ENCODE data around the gene ZNF524.

ZNF524 gene

DNA sequence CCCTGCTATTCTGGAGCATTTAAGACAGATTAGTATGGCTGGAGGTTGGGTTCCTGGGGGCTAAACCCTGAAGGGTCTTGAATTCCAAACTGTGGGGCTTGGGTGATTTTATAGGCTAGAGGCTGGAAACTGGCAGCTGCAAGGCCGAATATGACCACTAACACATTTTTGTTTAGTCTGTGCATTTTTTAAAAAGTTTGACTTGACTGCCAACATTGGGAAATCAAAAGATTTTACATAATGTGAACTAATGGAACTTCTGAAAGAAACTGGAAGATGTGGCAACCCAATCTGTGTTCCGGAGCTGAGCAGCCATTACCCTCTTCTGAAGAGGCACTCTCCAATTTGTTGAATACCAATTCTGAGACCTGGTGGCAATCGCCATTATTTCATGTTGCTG, 19.2 kb downstream of the ZNF524 start:
- no peak for DNase-seq (ENCODE audit: low read depth in 1 of 2, low spot score in 1 of 2)

DNA sequence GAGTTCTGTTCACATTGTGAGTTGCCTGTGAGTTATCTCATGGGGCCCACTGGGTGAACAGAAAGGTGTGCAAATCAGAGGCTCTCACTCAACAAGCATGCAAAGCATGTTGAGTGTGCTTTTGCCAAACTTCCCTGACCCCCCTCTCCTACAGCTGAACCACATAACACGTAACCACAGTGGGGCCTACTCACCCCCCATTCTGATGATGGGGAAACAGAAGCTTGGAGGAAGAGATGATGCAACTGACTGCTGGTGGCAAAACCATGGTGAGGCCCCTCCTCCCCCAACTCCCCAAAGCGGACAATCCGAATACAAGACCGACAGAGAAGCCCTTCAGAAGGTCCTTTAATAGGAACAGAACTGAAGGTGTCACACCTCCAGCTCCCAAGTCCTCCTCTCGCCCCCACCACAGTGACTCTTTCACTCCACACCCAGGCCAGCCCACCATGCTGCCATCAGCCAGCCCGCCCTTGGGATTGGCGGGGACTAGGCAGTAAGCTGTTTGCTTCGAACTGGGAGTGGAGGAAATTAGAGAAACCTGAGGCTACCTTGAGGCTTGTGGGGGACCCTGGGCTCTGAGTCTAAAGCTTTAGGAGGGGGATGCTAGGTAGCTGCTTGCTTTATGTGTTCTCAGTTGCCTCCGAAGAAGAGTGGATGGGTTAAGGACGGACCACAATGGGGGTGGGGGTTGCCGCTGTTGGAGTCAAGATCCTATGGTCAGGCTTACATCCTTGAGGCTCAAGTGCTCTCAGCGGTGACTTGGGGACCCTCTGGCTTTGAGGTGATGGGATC, 20.5 kb downstream of the ZNF524 start:
- DNase-seq (ENCODE audit: low read depth in 1 of 2, low spot score in 1 of 2): no peak

DNA sequence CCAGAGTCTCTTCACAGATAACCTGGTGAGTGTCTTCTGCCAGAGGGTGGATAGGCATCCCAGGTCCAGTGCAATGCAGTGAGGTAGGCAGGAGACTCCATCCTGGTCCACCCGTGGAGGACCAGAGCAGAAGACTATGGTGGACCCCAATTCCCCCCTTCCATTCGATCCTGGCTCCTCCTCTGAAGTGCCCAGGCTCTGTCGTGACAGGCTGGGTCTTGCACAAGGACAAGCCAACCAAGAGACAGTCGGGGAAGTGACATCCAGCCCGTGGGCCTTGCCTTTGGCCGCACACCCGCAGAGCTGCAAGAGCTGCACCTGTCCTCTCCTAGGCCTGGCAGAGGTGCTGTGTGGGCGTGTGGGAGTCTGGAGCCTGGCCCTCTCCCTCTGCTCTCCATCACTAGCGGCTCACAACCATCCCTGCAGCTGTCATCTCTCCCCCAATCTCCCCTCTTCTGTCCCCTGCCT, 21.2 kb downstream of the ZNF524 start:
- no peak for DNase-seq (ENCODE audit: low read depth in 1 of 2, low spot score in 1 of 2)

DNA sequence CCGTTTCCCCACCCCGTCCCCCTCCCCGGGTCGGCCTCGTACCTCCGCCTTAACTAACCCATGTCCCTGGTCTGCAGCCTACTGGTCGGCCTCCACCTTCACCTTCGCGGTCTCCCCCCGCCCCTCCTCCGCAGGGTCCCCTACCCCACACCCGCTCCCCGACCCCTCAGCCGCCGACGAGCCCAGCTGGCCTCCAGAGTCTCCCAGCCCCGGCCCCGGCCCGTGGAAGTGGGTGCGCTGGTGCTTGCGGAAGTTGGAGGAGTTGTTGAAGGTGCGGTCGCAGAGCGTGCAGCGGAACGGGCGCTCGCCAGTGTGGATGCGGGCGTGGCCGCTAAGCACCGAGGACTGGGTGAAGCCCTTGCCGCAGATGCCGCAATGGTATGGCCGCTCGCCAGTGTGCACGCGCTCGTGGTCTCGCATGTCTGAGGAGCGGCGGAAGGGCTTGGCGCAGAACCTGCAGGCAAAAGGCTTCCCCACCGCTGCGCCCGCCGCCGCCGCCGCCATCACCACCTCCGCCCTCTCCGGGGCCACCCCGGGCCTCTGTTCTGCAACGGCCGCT, 21.7 kb downstream of the ZNF524 start:
- DNase-seq (ENCODE audit: low read depth in 1 of 2, low spot score in 1 of 2): no peak

DNA sequence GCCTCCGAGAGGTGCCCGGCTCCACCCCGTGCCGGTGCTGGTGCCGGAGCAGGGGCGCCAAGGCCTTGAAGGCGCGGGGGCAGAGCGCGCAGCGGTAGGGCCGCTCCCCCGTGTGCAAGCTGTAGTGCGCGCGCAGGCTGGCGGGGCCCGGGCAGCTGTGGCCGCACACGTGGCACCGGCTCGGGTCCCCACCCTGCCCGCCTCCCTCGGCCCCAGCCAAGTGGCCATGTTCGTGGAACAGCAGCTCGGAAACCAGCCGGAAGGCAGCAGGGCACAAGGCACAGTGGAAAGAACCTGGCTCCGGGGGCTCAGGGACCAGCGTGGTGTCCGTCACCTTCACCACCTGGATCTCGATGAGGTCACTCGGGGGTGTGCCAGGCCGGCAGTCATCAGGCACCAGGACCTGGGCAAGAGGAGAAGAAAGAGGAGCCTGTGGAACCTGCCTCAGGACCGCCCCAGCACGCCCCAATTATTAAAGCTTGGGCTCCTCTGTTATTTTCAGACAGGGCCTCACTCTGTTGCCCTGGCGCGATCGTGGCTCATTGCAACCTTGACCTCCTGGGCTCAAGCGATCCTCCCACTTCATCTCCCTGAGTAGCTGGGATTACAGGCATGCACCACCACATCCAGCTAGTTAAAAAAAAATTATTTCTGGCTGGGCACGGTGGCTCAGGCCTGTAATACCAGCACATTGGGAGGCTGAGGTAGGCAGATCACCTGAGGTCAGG, 22.3 kb downstream of the ZNF524 start:
- no peak for DNase-seq (ENCODE audit: low read depth in 1 of 2, low spot score in 1 of 2)

DNA sequence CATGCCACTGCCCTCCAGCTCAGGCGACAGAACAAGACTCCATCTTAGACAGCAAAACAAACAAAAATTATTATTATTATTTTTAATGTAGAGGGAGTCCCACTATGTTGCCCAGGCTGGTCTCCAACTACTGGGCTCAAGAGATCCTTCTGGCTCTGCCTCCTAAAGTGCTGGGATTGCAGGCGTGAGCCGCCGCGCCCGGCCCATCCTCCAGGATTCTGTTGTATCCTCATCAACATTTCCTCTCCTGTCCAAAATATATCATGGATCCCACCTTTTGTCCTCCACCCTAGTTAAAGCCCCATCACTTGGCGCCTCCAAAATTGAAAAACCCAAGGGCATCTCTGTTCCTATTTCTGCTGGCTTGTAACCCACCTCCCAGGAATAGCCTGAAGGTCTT, 23.0 kb downstream of the ZNF524 start:
- no peak for DNase-seq (ENCODE audit: low read depth in 1 of 2, low spot score in 1 of 2)

DNA sequence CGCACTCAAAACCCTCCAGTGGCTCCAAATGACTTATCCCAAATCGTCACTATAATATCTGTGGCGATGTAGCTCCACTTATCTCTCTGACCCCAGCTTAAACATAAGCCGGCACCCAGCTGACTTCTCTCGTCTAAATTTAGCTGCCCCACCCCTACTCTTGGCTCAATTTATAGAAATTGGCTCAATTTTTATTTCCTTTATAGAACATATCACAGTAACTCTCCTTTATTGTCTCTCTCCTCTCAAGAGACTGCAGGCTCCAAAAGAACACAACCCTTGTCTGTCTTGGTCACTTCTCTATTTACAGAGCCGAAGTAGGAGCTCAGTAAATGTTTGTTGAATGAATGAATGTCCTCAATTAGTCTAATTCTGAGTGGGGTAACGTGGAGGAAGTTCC, 23.5 kb downstream of the ZNF524 start:
- no peak for DNase-seq (ENCODE audit: low read depth in 1 of 2, low spot score in 1 of 2)

DNA sequence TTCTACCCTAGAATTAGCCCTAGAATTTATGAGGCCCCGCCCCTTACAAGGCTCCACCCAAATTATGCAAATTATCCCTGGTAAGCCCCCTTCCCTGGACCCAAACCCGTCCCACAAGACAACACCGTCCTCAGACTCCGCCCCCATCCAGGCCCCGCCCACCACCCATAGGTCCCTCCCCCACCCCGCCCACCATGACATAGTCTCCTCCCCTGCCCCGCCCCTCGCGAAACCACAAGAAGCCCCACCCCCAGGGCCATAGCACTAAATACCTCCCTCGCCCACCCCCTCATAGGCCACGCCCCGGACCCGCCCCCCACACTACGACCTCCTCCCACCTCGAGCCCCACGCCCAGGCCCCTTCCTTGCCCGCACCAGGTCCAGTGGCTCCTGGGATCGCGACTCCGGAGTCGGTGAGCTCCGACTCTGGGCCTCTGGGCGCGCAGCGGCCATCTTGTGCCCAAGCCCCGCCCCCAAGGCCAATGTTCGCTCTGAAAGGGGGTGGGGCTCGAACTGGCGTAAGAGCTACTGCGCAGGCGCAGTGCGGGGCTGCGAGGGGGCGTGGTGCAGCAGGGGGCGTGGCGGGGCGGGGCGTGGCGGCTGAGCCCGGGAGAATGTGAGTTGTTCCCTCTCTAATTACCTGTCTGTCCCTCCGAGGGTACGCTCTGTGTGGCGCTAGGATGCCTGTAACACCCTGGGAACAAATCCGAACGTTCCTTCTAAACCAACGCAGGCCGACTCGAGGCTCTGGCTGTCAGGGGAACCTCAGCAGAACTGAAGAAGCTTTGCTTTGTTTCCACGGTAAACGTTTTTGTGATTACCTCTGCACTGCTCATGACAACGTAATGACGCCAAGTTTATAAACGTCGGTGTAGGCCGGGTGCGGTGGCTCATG, 24.3 kb downstream of the ZNF524 start, which contains the start of gene ZNF784:
Gene ZNF784 (minus strand): TSS at position 458 of the 895 bp plus-strand sequence. CDS start 5 bp downstream, at position 453.
- DNase-seq (ENCODE audit: low read depth in 1 of 2, low spot score in 1 of 2): peak; percentile 90 to 92

DNA sequence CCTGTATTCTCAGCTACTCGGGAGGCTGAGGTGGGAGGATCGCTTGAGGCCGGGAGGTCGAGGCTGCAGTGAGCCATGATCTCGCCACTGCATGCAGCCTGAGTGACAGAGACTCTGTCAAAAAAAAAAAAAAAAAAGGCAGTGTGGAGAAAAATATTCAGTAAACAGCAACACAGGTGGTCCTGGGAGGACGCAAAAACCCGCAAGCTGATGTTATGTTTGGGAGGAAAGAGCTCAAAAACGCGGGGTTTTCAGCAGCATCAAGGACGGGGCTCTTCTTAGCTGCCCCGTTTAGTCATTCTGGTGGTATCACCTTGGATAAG, 24.9 kb downstream of the ZNF524 start:
- DNase-seq (ENCODE audit: low read depth in 1 of 2, low spot score in 1 of 2): no peak

DNA sequence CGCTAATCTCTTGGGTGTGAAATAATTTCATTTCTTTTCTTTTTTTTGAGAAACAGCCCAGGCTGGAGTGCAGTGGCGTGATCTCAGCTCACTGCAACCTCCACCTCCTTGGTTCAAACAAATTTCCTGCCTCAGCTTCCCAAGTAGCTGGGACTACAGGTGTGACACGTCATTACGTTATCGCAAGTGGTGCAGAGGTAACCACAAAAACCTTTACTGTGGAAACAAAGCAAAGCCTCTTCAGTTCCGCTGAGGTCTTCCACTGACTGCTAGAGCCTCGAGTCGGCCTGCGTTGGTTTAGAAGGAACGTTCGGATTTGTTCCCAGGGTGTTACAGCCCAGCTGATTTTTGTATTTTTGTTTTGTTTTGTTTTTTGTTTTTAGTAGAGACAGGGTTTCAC, 26.3 kb downstream of the ZNF524 start:
- no peak for DNase-seq (ENCODE audit: low read depth in 1 of 2, low spot score in 1 of 2)

DNA sequence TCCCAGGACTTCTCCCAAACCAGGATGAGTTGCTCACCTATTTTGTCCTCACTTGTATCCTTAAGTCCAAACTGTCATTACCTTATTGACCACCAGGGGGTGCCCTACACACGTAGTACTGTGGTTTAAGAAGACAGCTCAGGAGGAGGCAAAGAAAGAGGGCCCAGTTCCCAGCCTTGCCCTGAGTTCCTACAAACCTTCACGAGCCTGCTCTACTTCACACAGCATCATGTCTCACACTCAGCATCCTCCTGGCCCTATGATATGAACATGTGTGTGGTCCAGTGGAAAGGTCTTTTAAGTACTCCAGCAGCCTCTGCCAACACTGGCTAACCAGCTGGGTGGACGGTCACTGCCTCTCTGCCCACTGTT, 32.4 kb downstream of the ZNF524 start:
- DNase-seq (ENCODE audit: low read depth in 1 of 2, low spot score in 1 of 2): peak in 1 of 2 donors; percentile 74

DNA sequence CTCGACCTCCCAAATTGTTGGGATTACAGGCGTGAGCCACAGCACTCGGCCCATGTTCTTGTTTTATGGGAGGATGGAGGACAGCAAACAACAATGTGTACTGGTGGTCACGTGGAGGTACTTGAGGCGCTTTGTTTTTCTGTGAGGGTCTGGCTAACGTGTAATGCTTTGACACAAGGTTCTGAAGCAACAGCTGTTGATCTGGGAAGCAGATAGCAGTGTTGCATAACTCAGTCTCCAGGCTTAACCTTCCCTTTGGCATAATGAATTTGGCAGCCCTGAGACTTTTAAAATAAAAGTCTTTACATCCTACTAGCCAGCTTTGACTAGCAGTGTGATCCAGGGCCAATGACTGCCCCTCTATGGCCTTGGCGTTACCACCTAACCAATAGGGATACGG, 33.8 kb downstream of the ZNF524 start:
- no peak for DNase-seq (ENCODE audit: low read depth in 1 of 2, low spot score in 1 of 2)

DNA sequence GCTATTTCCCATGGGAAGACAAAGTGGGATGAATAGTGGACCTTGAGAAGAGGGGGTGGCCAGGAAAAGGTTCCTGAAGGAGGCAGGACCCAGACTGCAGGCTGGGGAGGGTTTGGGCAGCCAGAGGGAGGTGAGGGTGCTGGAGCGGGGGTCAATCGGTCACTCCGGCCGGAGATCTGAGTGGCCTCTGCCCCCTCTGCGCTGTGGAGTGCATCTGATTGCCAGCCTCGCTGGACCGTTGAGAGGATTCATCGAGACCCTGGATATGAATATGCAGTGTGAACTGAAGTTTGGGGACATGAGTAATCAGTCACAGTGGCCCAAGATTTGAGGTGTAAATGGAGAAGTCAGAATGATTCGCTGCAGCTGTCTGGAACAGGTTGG, 35.2 kb downstream of the ZNF524 start:
- DNase-seq (ENCODE audit: low read depth in 1 of 2, low spot score in 1 of 2): no peak

DNA sequence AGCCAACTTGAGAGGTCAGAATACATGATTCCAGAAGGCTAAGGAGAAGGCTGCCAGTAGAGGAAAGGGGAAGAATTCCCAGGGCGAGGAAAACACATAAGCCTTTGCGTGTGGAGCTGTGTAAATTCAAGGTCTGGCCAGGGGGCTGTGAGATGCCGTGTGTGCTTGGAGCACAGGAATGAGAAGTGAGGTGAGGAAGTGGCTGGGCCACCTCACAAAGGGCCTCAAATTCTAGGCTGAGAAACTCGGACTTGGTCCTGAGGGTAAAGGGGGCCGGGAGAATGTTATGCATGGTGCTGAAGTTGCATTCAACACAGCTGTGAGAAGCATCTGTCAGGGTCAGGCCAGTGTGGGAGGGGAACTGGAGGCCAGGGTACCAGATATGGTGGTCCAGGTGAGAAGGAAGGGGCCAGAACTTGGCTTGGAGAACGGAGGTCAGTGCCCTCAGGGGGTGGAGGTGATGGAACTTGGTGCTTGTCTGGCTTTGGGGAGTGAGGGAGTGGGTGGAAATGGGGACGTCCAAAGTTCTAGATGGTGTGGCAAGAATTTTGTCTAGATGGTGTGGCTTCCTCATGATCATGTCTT, 35.9 kb downstream of the ZNF524 start:
- no peak for DNase-seq (ENCODE audit: low read depth in 1 of 2, low spot score in 1 of 2)

DNA sequence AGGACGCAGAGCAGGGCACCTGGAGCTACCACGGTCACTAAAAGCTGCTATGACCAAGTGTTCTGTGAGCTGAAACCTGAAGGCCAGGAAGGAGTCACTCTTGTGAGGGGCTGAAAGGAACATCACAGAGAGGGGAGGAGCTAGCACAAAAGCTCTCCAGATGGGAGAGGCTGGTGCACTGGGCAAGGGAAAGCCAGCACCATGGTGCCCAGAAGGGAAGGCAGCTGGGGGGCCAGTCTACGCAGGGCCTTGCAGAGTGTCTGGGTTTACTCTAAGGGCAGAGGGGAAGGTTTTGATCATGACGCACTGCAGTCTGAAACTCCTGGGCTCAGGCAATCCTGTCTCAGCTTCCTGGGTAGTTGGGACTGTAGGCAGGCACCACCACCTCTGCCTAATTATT, 36.6 kb downstream of the ZNF524 start:
- no peak for DNase-seq (ENCODE audit: low read depth in 1 of 2, low spot score in 1 of 2)

DNA sequence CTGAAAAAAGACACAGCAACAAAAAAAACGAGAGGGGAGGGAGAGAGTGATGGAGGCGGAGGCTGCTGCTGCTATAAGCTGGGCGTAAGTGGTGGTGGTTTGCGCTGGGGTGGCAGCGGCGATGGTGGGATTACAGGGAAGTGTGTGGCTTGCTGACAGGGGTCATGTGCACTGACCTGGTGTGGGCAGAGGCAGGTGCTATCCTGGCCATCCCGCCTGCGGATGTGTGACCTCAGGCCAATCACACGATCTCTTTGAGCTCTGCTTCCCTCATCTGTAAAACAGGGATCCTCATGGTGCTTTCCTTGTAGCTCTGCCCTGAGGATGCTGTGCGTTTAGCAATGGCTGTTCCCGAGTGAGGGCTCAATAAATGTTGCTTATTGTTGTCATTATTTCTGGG, 37.4 kb downstream of the ZNF524 start:
- no peak for DNase-seq (ENCODE audit: low read depth in 1 of 2, low spot score in 1 of 2)

DNA sequence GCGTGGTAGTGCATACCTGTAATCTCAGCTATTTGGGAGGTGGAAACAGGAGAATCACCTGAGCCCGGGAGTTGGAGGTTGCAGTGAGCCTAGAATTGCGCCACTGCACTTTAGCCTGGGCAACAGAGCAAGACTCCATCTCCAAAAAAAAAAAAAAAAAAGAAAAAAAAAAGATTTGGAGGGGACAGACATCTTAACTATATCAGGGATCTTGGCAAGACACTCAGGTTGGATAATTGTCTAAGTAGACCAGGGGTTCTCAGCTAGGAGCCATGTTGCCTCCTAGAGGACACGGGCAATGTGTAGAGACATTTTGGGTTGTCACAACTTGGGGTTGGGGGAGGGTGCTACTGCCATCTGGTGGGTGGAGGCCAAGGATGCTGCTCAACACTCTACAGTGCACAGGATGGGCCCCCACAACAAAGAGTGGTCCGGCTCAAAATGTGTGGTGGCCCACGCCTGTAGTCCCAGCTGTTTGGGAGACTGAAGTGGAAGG, 38.8 kb downstream of the ZNF524 start:
- DNase-seq (ENCODE audit: low read depth in 1 of 2, low spot score in 1 of 2): no peak

DNA sequence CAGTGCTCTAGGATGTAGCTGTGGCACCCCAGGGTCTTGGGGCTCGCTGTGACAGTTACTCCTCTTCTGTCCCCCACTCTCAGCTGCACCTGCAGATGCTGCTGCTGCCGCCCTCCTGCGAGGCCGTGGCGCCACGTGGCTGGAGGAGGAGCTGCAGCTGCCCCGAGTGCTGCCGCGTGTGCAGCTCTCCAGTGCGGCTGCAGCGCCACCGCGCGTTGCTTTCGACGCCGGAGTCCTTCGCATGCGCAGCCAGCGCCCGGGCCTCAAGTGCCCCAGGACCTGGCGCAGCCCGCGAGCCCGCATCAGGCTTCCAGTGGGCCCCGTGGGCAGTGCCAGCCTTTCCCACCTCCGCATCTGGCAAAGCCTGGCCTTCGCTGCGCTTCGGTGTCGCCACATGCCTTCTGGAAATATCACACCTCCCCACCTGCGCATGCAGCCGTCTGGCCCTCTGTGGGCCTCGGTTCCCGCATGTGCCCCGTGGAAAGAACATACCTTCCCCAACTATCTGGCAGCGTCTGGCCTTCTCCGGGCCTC, 40.0 kb downstream of the ZNF524 start:
- peak; percentile 58 to 61 for DNase-seq (ENCODE audit: low read depth in 1 of 2, low spot score in 1 of 2)

DNA sequence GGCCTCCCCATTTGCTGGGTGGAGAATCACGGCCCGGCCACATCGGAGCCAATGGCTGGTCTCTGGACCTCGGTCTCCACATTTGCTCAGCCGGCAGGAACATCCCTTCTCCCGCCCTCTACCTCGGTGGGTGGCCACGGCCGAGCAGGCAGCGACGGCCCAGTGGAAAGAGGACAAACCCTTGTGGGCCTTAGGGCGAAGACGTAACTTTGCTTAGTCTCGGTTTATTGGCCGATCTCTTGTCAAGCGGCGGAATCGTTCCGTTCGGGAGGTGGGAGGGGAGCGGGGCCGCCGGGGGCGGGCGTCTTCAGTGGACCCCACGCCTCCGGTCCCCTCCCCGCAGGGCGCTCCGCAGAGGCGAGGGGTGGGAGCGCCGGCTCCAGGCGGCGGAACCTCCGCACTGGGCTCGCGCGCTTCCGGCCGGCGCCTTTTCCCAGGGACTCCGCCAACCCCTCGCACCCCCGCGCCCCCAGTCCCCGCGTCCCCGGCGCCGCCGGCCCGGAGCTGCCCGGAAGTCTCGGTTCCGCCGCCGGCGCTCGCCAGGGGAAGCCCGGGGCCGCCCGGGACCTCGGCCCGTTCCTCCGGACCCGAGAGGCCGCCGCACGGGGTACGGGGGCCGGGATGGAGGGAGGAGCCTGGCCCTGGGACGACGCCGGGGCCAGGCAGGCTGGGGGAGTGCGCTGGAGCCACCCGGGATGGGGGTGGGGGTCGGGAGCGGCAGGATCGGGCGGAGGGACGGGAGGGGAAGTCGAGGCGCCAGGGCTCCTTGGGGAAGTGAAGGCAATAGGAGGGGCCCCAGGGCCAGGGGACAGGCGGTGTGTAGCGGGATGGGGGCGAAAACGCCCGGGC, 40.7 kb downstream of the ZNF524 start, which contains the start of gene ZNF580:
Gene ZNF580 (plus strand): TSS at position 426 of the 849 bp plus-strand sequence. CDS start 1,507 bp downstream, outside the sequence.
- peak; percentile 27 to 60 for DNase-seq (ENCODE audit: low read depth in 1 of 2, low spot score in 1 of 2)

Data from stimulated activated CD4-positive, alpha-beta T cell treated with anti-CD3 and anti-CD28 coated beads, Interleukin-15, amount 100 ng/mL, for 1 hour (primary cell).